Measurements from ENCODE around the gene TEDC2. TPM values are rescaled to one million over a fixed set of nuclear protein-coding genes. Genes with fewer than 3 reads are reported as not detected.

The TEDC2 gene
- total RNA-seq, 4 donors from 2014 or later = 0.83 to 0.96 TPM; not detected in 2

DNA sequence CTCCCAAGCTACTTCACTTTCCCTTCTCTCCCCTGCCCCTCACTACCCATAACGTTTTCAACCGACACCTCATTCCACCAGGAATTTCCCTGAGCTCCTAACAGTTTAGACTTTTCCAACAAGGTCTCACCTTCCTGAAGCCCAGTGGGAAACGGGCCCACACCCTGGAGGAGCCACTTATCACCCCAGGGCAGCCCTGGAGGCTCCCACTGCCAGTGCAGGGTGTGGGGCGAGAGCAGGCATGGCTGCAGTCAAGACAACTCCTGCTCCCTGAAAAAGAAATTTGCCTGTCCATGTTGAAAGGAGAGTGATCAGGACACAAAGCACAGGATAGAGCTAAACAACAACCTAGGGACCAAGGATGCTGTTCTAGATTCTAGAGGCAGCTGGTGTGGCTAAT lies 32.4 kb upstream of the TEDC2 start:
- 72 to 85% methylated on average over 4 of the region's 4 CpGs for WGBS, 2 donors
- Histone ChIP-seq H3K27me3 (no peaks in the 10 kb centered on the region), H3K36me3 (no peaks in the 10 kb centered on the region), H3K27ac (no peak overlapping the region), H3K4me1 (peaks cover 6 to 18% of the 10 kb centered on the region in 2 donors), H3K9me3 (no peaks in the 10 kb centered on the region), H3K4me3 (replicated peaks in 1 of 3) (no peak overlapping the region)
- TF ChIP-seq, protein P1, sequence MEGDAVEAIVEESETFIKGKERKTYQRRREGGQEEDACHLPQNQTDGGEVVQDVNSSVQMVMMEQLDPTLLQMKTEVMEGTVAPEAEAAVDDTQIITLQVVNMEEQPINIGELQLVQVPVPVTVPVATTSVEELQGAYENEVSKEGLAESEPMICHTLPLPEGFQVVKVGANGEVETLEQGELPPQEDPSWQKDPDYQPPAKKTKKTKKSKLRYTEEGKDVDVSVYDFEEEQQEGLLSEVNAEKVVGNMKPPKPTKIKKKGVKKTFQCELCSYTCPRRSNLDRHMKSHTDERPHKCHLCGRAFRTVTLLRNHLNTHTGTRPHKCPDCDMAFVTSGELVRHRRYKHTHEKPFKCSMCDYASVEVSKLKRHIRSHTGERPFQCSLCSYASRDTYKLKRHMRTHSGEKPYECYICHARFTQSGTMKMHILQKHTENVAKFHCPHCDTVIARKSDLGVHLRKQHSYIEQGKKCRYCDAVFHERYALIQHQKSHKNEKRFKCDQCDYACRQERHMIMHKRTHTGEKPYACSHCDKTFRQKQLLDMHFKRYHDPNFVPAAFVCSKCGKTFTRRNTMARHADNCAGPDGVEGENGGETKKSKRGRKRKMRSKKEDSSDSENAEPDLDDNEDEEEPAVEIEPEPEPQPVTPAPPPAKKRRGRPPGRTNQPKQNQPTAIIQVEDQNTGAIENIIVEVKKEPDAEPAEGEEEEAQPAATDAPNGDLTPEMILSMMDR (IDR thresholded peaks at IDR 0.05) = no peak
- TF ChIP-seq POLR2A (IDR thresholded peaks at IDR 0.05) = no peak
- intact Hi-C loops (cut with DNase I) = loop anchor here (5.0 to 10.0 kb wide), 4 partner anchors 75 to 233 kb away; partner anchors contain the start of genes CASKIN1 and RNPS1
- DNase-seq = no peak

DNA sequence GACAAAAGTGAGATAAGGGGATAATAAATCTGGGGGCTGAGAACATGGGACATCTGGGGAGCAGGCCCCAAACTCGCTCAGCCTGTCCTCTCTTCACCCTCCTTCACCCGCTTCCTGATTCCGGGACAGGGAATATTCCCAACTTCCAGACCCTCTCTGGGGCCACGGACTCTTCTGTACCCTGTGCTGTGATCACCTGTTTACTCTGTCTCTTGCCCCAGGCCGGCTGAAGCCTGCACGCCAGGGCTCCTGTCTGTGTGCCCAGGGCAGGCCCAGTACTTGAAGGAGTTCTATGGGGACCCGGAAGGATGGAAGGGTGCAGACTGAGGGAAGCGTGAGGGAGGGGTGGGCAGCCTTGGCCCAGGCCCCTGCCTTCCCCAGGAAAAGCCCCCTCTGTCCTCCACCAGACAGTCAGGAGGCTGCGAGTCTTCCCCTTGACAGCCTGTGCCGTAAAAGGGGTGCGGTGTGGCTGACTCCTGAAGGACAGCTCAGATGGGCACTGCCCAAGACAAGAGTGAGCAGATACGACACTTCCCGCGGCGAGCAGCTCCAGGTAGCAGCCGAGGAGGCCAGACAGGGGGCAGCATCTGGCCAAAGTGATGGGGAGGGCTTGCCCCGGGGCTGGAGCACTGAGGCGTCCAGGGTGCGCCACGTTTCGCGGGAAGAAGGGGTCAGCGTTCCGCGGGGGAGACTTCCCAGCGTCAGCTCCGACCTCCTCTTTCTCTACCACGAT lies 31.7 kb upstream of the TEDC2 start:
- intact Hi-C loops (cut with DNase I) = loop anchor here (5.0 to 10.0 kb wide), 4 partner anchors 74 to 233 kb away; partner anchors contain the start of genes CASKIN1 and RNPS1
- Histone ChIP-seq H3K4me3 (replicated peaks in 1 of 3) (peak overlapping the region in 2 of 3 donors; percentile 33 to 86), H3K27me3 (no peaks in the 10 kb centered on the region), H3K4me1 (peaks cover 6 to 18% of the 10 kb centered on the region in 2 donors), H3K27ac (peak overlapping the region in 2 of 3 donors; percentile 3 to 42), H3K36me3 (no peaks in the 10 kb centered on the region), H3K9me3 (no peaks in the 10 kb centered on the region)
- no peak for TF ChIP-seq POLR2A (IDR thresholded peaks at IDR 0.05)
- TF ChIP-seq, protein P1 (IDR thresholded peaks at IDR 0.05) = peak in 3 of 6 experiments; percentile 3 to 22 (median 20)
- DNase-seq = peak; percentile 32 to 46
- WGBS, 2 donors = 60 to 99% methylated on average over 6 to 13 of the region's 28 CpGs

DNA sequence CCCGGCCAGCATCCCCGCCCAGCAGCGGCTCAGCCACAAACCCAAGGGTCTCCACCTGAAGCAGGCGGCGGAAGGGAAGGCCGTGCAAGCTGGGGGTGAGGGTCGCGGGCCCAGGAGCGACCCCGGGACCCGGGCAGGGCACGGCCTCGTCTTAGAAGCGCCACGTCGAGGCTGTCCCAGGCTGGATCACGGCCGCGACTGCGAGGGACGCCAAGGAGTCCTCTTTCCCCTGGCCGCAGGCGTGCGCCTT lies 31.2 kb upstream of the TEDC2 start:
- Histone ChIP-seq H3K27me3 (no peaks in the 10 kb centered on the region), H3K4me1 (peaks cover 6 to 18% of the 10 kb centered on the region in 2 donors), H3K27ac (peak overlapping the region in 2 of 3 donors; percentile 3 to 42), H3K36me3 (no peaks in the 10 kb centered on the region), H3K4me3 (replicated peaks in 1 of 3) (peak overlapping the region; percentile 24 to 86 (median 33)), H3K9me3 (no peaks in the 10 kb centered on the region)
- TF ChIP-seq, protein P1 (IDR thresholded peaks at IDR 0.05) = no peak
- TF ChIP-seq POLR2A (IDR thresholded peaks at IDR 0.05) = no peak
- intact Hi-C loops (cut with DNase I) = loop anchor here (5.0 to 10.0 kb wide), 4 partner anchors 74 to 234 kb away; partner anchors contain the start of genes CASKIN1 and RNPS1
- DNase-seq = no peak
- WGBS, 2 donors = no CpG with 5 or more reads among the region's 24 CpGs

DNA sequence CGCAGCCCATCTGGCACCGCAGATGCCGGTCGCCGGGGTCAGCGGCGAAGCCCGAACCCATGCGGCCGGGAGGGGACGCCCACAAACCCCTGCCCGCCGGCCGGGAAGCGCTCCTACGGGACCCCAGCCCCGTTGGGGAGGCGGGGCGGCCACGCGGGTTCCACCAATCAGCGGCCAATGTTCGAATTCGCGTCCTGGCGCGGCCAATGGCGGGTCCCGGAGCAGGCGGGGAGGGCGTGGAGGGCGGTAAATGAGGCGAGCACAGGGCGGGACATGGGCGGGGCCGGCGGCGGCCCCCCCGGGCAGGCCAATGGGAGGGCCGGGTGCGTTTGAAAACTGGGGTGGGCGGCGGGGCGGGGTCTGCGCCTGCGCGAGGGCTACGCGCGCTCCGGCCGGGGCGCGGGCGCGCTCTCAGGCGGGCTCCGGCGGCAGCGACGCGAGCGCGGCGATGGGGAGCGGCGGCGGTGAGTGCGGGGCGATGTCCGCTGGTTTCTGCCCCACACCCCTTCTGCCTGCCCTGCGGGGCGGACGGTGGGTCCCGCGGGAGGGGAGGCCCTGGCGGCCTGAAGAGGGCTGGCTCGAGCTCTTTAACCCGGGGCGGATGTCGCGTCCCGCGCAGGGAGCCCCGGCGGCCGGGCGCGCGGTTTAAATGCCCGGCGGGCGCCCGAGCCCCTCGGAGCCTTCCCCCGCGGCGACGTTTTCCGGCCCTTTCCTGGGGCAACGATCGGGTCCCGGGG lies 30.7 kb upstream of the TEDC2 start, which contains the start of gene CCNF:
Gene CCNF, plus strand, starts transcription at position 414 of the 737 bp plus-strand sequence. Its CDS starts 35 bp downstream, at position 449.
- no peaks in the 10 kb centered on the region for H3K9me3 ChIP-seq
- no peaks in the 10 kb centered on the region for H3K36me3 ChIP-seq
- H3K27me3 ChIP-seq = no peaks in the 10 kb centered on the region
- peaks cover 6 to 18% of the 10 kb centered on the region in 2 donors for H3K4me1 ChIP-seq
- 0% methylated on average over 5 to 11 of the region's 103 CpGs for WGBS, 2 donors
- intact Hi-C loops (cut with DNase I) = loop anchor here (5.0 to 10.0 kb wide), 4 partner anchors 73 to 234 kb away; partner anchors contain the start of genes CASKIN1 and RNPS1
- H3K27ac ChIP-seq = peak within 1 kb of the TSS in 2 of 3 donors; percentile 5 to 42
- peak within 1 kb of the TSS; percentile 33 to 86 (median 49) for H3K4me3 ChIP-seq (replicated peaks in 1 of 3)
- peak; percentile 41 to 57 for TF ChIP-seq POLR2A (IDR thresholded peaks at IDR 0.05)
- TF ChIP-seq, protein P1 (IDR thresholded peaks at IDR 0.05) = peak in 3 of 6 experiments; percentile 16 to 23 (median 19)
- peak; percentile 97 for DNase-seq
